ENCODE measurements around the gene NAA60. TPM values are rescaled to one million over a fixed set of nuclear protein-coding genes. Genes with fewer than 3 reads are reported as not detected.

Gene NAA60
- total and polyA plus RNA-seq, 2 of the 13 experiments (the other 11 are each of a cell fraction or from before 2014, with no cell fraction given), result 14.7 to 32.0 TPM

GRCh38 chr16:3444032-3444388 lies 530 bp downstream of the NAA60 start (continued):
- TF ChIP-seq ZNF407 (CRISPR knock-in tag; IDR thresholded peaks at IDR 0.05; ENCODE audit: not compliant biosample characterization) (no peak), CEBPB (IDR thresholded peaks at IDR 0.05; ENCODE audit: borderline replicate concordance, low read depth, low read length) (no peak)

GRCh38 chr16:3454093-3454492 lies 10.6 kb downstream of the NAA60 start:
- BruUV-seq (replicated peaks), result no TSS peak
- in situ Hi-C loops (cut with HindIII; ENCODE audit: extremely low pct_ligation_motif_present, low pct_unique_long_range_greater_than_20kb) (no loop called here), intact Hi-C loops (cut with micrococcal nuclease; ENCODE audit: unreplicated experiment) (no loop called here)
- FAIRE-seq (no peak), DNase-seq (ENCODE audit: low spot score) (peak; percentile 45), ATAC-seq (peak; percentile 25)
- no peaks in the 10 kb centered on the region; a peak in 1 of 5 replicates for H3K27me3 ChIP-seq (ENCODE audit: control insufficient read depth in 1 of 2, insufficient read depth in 2 of 2, low read length in 2 of 2)
- H3K9me3 ChIP-seq (ENCODE audit: low read length), result no peaks in the 10 kb centered on the region
- no peaks in the 10 kb centered on the region; a peak in 1 of 5 replicates for H3K36me3 ChIP-seq (replicated peaks in 1 of 2; ENCODE audit: control insufficient read depth in 1 of 2, insufficient read depth in 2 of 2, low read length in 2 of 2)
- 62% methylated on average over 5 of the region's 5 CpGs for WGBS (ENCODE audit: low lambda C conversion rate)
- no peak overlapping the region for H3K4me3 ChIP-seq (replicated peaks in 1 of 3; ENCODE audit: insufficient read depth in 1 of 3, low read depth in 2 of 3, low read length in 3 of 3)
- TF ChIP-seq ZBTB33 (CRISPR knock-in tag; IDR thresholded peaks at IDR 0.05), result peak; percentile 45; the same call in 1 of the 2 replicates
- TF ChIP-seq ZNF574 (CRISPR knock-in tag; IDR thresholded peaks at IDR 0.05), result peak; percentile 34; the same call in 1 of the 2 replicates
- TF ChIP-seq FOXO1 (CRISPR knock-in tag; IDR thresholded peaks at IDR 0.05), result no peak
- TF ChIP-seq TEAD3 (CRISPR knock-in tag; optimal IDR thresholded peaks at IDR 0.05; ENCODE audit: borderline replicate concordance), result peak; percentile 42
- 0 out of 2 replicates have a peak, but pooled peaks have one; percentile 44 for TF ChIP-seq NCOA1 (CRISPR knock-in tag; IDR thresholded peaks at IDR 0.05)
- H4K20me1 ChIP-seq (ENCODE audit: insufficient read depth, low read length), result no peaks in the 10 kb centered on the region
- H3K4me2 ChIP-seq (ENCODE audit: low read depth, low read length), result peak overlapping the region; percentile 56
- no peak overlapping the region for H3K9ac ChIP-seq (ENCODE audit: insufficient read depth, low read depth, low read length)
- H3K4me1 ChIP-seq (ENCODE audit: insufficient read depth, low read length), result peaks cover 40% of the 10 kb centered on the region
- ChIA-PET CTCF (ENCODE audit: low intra/inter-chr PET ratio, low total read pairs) (no interaction called here), POLR2A (interaction anchor here (3.4 kb wide), 1 partner anchor 11 kb away, joined by 21 read pairs; the partner anchor contains the start of genes NAA60 and ZNF597)
- no peak overlapping the region for H2AFZ ChIP-seq (ENCODE audit: low read length)
- H3K79me2 ChIP-seq (ENCODE audit: insufficient read depth, low read length), result peaks cover 9% of the 10 kb centered on the region
- peak overlapping the region; percentile 19 for H3K27ac ChIP-seq (ENCODE audit: extremely low read length, insufficient read depth, low read length)
